ENCODE data around the gene PAK1.

PAK1 gene

DNA sequence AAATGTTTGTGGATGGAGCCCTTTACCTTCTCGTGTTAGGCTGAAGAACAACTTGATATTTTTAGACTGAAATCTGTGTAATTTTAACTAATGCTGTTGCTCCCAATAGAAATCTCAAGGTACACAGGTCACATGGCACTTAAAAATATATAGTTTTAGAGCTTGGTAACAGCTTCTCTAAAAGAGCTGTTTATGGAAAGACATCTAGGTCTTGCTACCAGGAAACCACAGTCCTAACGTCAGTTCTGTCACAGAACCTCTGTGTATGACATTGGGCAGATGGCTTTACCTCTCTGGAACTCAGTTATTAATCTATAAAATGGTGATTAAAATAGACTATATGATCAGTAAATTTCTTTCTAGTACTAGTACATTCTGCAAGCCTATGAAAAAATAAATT, 35.4 kb downstream of the PAK1 start:
- no peaks in the 10 kb centered on the region for H3K36me3 ChIP-seq (ENCODE audit: control insufficient read depth, insufficient read depth, low read length)
- TF ChIP-seq, protein P1, sequence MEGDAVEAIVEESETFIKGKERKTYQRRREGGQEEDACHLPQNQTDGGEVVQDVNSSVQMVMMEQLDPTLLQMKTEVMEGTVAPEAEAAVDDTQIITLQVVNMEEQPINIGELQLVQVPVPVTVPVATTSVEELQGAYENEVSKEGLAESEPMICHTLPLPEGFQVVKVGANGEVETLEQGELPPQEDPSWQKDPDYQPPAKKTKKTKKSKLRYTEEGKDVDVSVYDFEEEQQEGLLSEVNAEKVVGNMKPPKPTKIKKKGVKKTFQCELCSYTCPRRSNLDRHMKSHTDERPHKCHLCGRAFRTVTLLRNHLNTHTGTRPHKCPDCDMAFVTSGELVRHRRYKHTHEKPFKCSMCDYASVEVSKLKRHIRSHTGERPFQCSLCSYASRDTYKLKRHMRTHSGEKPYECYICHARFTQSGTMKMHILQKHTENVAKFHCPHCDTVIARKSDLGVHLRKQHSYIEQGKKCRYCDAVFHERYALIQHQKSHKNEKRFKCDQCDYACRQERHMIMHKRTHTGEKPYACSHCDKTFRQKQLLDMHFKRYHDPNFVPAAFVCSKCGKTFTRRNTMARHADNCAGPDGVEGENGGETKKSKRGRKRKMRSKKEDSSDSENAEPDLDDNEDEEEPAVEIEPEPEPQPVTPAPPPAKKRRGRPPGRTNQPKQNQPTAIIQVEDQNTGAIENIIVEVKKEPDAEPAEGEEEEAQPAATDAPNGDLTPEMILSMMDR (IDR thresholded peaks at IDR 0.05; ENCODE audit: insufficient read depth, low read length, poor library complexity, severe bottlenecking), result no peak
- no peak overlapping the region; the same call in 1 of the 2 replicates for H3K4me3 ChIP-seq (replicated peaks; ENCODE audit: low read depth, low read length)
- no peaks in the 10 kb centered on the region for H3K27me3 ChIP-seq (replicated peaks; ENCODE audit: control insufficient read depth, insufficient read depth, low read length)
- DNase-seq (ENCODE audit: extremely low read depth, insufficient read length), result no peak

GRCh38 chr11:77436969-77437368, 36.9 kb downstream of the PAK1 start:
- DNase-seq (ENCODE audit: extremely low read depth, insufficient read length), result no peak
- TF ChIP-seq, protein P1 (IDR thresholded peaks at IDR 0.05; ENCODE audit: insufficient read depth, low read length, poor library complexity, severe bottlenecking), result no peak

GRCh38 chr11:77436506-77436905, 37.4 kb downstream of the PAK1 start:
- Histone ChIP-seq H3K4me3 (replicated peaks; ENCODE audit: low read depth, low read length) (peak overlapping the region; percentile 18), H3K36me3 (ENCODE audit: control insufficient read depth, insufficient read depth, low read length) (no peaks in the 10 kb centered on the region), H3K27me3 (replicated peaks; ENCODE audit: control insufficient read depth, insufficient read depth, low read length) (no peaks in the 10 kb centered on the region)
- no peak for DNase-seq (ENCODE audit: extremely low read depth, insufficient read length)
- TF ChIP-seq, protein P1 (IDR thresholded peaks at IDR 0.05; ENCODE audit: insufficient read depth, low read length, poor library complexity, severe bottlenecking), result no peak

More at GRCh38 chr11:77436969-77437368, 36.9 kb downstream of the PAK1 start:
- Histone ChIP-seq H3K27me3 (replicated peaks; ENCODE audit: control insufficient read depth, insufficient read depth, low read length) (no peaks in the 10 kb centered on the region), H3K4me3 (replicated peaks; ENCODE audit: low read depth, low read length) (peak overlapping the region; percentile 18), H3K36me3 (ENCODE audit: control insufficient read depth, insufficient read depth, low read length) (no peaks in the 10 kb centered on the region)

- H3K27me3 ChIP-seq (replicated peaks; ENCODE audit: control insufficient read depth, insufficient read depth, low read length), result no peaks in the 10 kb centered on the region
- no peak overlapping the region; the same call in 1 of the 2 replicates for H3K4me3 ChIP-seq (replicated peaks; ENCODE audit: low read depth, low read length)
- no peaks in the 10 kb centered on the region for H3K36me3 ChIP-seq (ENCODE audit: control insufficient read depth, insufficient read depth, low read length)
- TF ChIP-seq, protein P1 (IDR thresholded peaks at IDR 0.05; ENCODE audit: insufficient read depth, low read length, poor library complexity, severe bottlenecking), result no peak
- no peak for DNase-seq (ENCODE audit: extremely low read depth, insufficient read length)
Observed at GRCh38 chr11:77435972-77436371, 37.9 kb downstream of the PAK1 start.

DNA sequence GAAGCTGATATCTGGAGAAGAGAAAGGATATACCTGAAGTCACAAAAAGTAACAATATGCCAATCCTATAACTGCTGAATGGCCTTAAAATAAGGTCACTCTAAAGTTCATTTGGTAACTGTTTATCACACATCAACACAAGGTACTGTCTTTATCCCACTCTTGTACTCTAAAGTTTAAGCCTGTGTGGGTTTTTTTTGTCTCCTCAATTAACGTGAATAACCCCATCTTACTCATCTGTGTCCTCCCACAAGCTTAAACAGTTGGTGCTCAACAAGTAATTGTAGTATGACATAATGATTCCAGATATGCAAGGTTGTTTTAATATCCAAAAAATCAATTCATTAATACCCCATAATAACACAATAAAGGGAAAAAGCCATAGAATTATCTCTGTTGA, 42.1 kb downstream of the PAK1 start:
- Histone ChIP-seq H3K36me3 (ENCODE audit: control insufficient read depth, insufficient read depth, low read length) (no peaks in the 10 kb centered on the region), H3K27me3 (replicated peaks; ENCODE audit: control insufficient read depth, insufficient read depth, low read length) (no peaks in the 10 kb centered on the region), H3K4me3 (replicated peaks; ENCODE audit: low read depth, low read length) (no peak overlapping the region)
- no peak for DNase-seq (ENCODE audit: extremely low read depth, insufficient read length)
- TF ChIP-seq, protein P1 (IDR thresholded peaks at IDR 0.05; ENCODE audit: insufficient read depth, low read length, poor library complexity, severe bottlenecking), result no peak

DNA sequence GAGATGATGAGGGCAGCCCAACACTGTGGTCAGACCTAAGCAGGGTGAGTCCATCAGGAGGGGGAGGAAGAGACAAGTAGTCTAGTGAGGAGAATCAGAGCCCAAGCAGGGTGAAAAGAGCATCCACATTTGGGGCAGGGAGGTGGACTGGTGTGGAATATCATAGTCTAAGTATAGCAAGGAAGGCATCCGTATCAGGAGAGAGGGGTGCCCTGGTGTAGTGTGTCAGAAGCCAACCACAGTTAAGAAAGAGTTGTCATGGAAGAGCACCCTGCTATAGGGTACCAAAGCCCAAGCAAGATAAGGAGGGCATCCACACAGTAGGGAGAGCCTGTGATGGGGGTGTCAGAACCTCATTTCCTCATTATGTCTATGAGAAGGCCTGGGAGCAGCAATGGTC, 45.3 kb downstream of the PAK1 start:
- DNase-seq (ENCODE audit: extremely low read depth, insufficient read length), result no peak
- no peak overlapping the region for H3K4me3 ChIP-seq (replicated peaks; ENCODE audit: low read depth, low read length)
- H3K27me3 ChIP-seq (replicated peaks; ENCODE audit: control insufficient read depth, insufficient read depth, low read length), result no peaks in the 10 kb centered on the region
- TF ChIP-seq, protein P1 (IDR thresholded peaks at IDR 0.05; ENCODE audit: insufficient read depth, low read length, poor library complexity, severe bottlenecking), result no peak
- no peaks in the 10 kb centered on the region for H3K36me3 ChIP-seq (ENCODE audit: control insufficient read depth, insufficient read depth, low read length)
